Esophagus squamous epithelium (tissue), 5 donors: ENCODE measurements around the gene GTF2A1L. TPM values are rescaled to one million over a fixed set of nuclear protein-coding genes. Genes with fewer than 3 reads are reported as not detected.

Experiments
- DNase-seq: peaks from one replicate; lab custom pipeline; 2025; lab: John Stamatoyannopoulos, UW
- H3K27ac ChIP-seq, 4 donors: fragments of 200-600 bp; sonication (generic); one replicate each; pipeline ENCODE4 v1.5.1; 2016 to 2019; ENCODE audit warnings: mild to moderate bottlenecking in 1 of 4
- H3K27me3 ChIP-seq, 4 donors: fragments of 200-600 bp; sonication (generic); 1 replicate in 3 of 4; 2 replicates in 1 of 4; pipeline versions ENCODE4 v1.5.1 to v1.6.0; 2017 to 2021; ENCODE audit warnings: antibody characterized with exemption in 1 of 4
- H3K36me3 ChIP-seq, 3 donors: fragments of 200-600 bp; sonication (generic); one replicate each; pipeline ENCODE4 v1.5.1; 2016 to 2019
- H3K4me1 ChIP-seq, 3 donors: fragments of 200-600 bp; sonication (generic); one replicate each; pipeline ENCODE4 v1.5.1; 2017 to 2019
- H3K4me3 ChIP-seq, 4 donors: fragments of 200-600 bp; sonication (generic); 1 replicate in 3 of 4; 2 replicates in 1 of 4; pipeline ENCODE4 v1.5.1; 2016 to 2019; ENCODE audit warnings: mild to moderate bottlenecking in 2 of 4, moderate library complexity in 1 of 4
- H3K9me3 ChIP-seq, 3 donors: fragments of 200-600 bp; sonication (generic); one replicate each; pipeline ENCODE4 v1.5.1; 2016 to 2019
- CTCF ChIP-seq, 6 experiments: fragments of 450-650 bp in 4 of 6; fragments of 200-600 bp in 2 of 6; sonication (generic) in 2 of 6; IDR thresholded peaks; one replicate each; pipeline ENCODE4 v1.5.1; 2016 to 2019; ENCODE audit warnings: antibody characterized with exemption in 6 of 6, mild to moderate bottlenecking in 4 of 6, moderate library complexity in 4 of 6
- POLR2A ChIP-seq, 4 donors: fragments of 450-650 bp; IDR thresholded peaks; one replicate each; pipeline ENCODE4 v1.6.1; 2017; ENCODE audit warnings: antibody characterized with exemption in 4 of 4, mild to moderate bottlenecking in 4 of 4, moderate library complexity in 3 of 4
- WGBS, 2 donors: methylation state at CpG; one replicate each; pipeline ENCODE4 v1.1.5; 2018; 5-methylcytosine and 5-hydroxymethylcytosine counted together
- intact Hi-C: fragments of 100-400 bp; cut with DNase I; formaldehyde crosslinking; loops from one replicate; pipeline ENCODE4 v1.15.0; 2022
- total RNA-seq, 4 donors: library from RNA; depleted of rRNA; stranded (reverse); fragments of >200 nt; gene quantifications; one replicate each; pipeline ENCODE4 v1.1.0, GENCODE V29; 2016
- donor health status: DM: yes; HTN: yes; CAD: no.

Gene GTF2A1L
- total RNA-seq, 4 donors from 2014 or later = 0.22 to 4.0 (median 3.6) TPM; not detected in 1

GRCh38 chr2:48685126-48685525, 67.5 kb downstream of the GTF2A1L start:
- no peak for DNase-seq
- Histone ChIP-seq H3K4me1 (no peaks in the 10 kb centered on the region), H3K9me3 (no peaks in the 10 kb centered on the region), H3K36me3 (no peaks in the 10 kb centered on the region), H3K27me3 (no peaks in the 10 kb centered on the region), H3K4me3 (no peak overlapping the region), H3K27ac (no peak overlapping the region)
- intact Hi-C loops = no loop called here
- 91% methylated on average over 1 of the region's 1 CpG for WGBS, 2 donors
- TF ChIP-seq CTCF (IDR thresholded peaks at IDR 0.05) (no peak), POLR2A (IDR thresholded peaks at IDR 0.05) (no peak)

GRCh38 chr2:48691935-48692691, 74.5 kb downstream of the GTF2A1L start:
- H3K27ac ChIP-seq = no peak overlapping the region
- H3K27me3 ChIP-seq = no peaks in the 10 kb centered on the region
- H3K4me1 ChIP-seq = no peaks in the 10 kb centered on the region
- 71 to 74% methylated on average over 3 of the region's 3 CpGs for WGBS, 2 donors
- no peak for TF ChIP-seq CTCF (IDR thresholded peaks at IDR 0.05)
- TF ChIP-seq POLR2A (IDR thresholded peaks at IDR 0.05) = no peak
- no peak overlapping the region for H3K4me3 ChIP-seq
- DNase-seq = no peak
- H3K9me3 ChIP-seq = no peaks in the 10 kb centered on the region
- intact Hi-C loops = no loop called here
- H3K36me3 ChIP-seq = no peaks in the 10 kb centered on the region

- TF ChIP-seq POLR2A (IDR thresholded peaks at IDR 0.05) (no peak), CTCF (IDR thresholded peaks at IDR 0.05) (no peak)
- Histone ChIP-seq H3K27ac (no peak overlapping the region), H3K4me1 (no peaks in the 10 kb centered on the region), H3K4me3 (no peak overlapping the region), H3K36me3 (no peaks in the 10 kb centered on the region), H3K9me3 (no peaks in the 10 kb centered on the region), H3K27me3 (no peaks in the 10 kb centered on the region)
- no peak for DNase-seq
- 67 to 71% methylated on average over 4 of the region's 4 CpGs for WGBS, 2 donors
- intact Hi-C loops = no loop called here
These were observed 75.4 kb downstream of the GTF2A1L start for GRCh38 chr2:48693066-48693465.

- intact Hi-C loops = no loop called here
- 39 to 43% methylated on average over 3 of the region's 3 CpGs for WGBS, 2 donors
- Histone ChIP-seq H3K36me3 (no peaks in the 10 kb centered on the region), H3K27ac (no peak overlapping the region), H3K4me1 (no peaks in the 10 kb centered on the region), H3K9me3 (no peaks in the 10 kb centered on the region), H3K4me3 (no peak overlapping the region), H3K27me3 (no peaks in the 10 kb centered on the region)
- DNase-seq = no peak
- TF ChIP-seq CTCF (IDR thresholded peaks at IDR 0.05) = no peak
- TF ChIP-seq POLR2A (IDR thresholded peaks at IDR 0.05) = no peak
These were observed 76.0 kb downstream of the GTF2A1L start for GRCh38 chr2:48693645-48694044.

GRCh38 chr2:48694149-48694548, 76.5 kb downstream of the GTF2A1L start:
- H3K9me3 ChIP-seq = no peaks in the 10 kb centered on the region
- H3K27me3 ChIP-seq = no peaks in the 10 kb centered on the region
- no peak overlapping the region for H3K27ac ChIP-seq
- no peaks in the 10 kb centered on the region for H3K4me1 ChIP-seq
- H3K36me3 ChIP-seq = no peaks in the 10 kb centered on the region
- no peak for TF ChIP-seq CTCF (IDR thresholded peaks at IDR 0.05)
- no peak for TF ChIP-seq POLR2A (IDR thresholded peaks at IDR 0.05)
- 32 to 34% methylated on average over 3 of the region's 3 CpGs for WGBS, 2 donors
- intact Hi-C loops = no loop called here
- no peak for DNase-seq
- no peak overlapping the region for H3K4me3 ChIP-seq
